Right cardiac atrium (tissue), 5 donors: ENCODE data around the gene DDT. TPM values are rescaled to one million over a fixed set of nuclear protein-coding genes. Genes with fewer than 3 reads are reported as not detected.
"Not testable (repeated sequence)": the region's sequence is repeated elsewhere in the genome, so short reads cannot be mapped to it uniquely, and the experiment has no call there.

ENCODE experiments used
- ATAC-seq, 2 donors: fragments of 200-7000 bp; cut with Tn5 transposase; one replicate each; pipeline versions ENCODE4 v1.8.0 to v1.9.1; 2020; ENCODE audit warnings: moderate library complexity in 2 of 2, mild to moderate bottlenecking in 1 of 2
- DNase-seq, 3 donors: peaks; one replicate each; pipeline ENCODE4 v3.0.0-alpha.2; 2020
- H3K27ac ChIP-seq: one replicate; pipeline ENCODE4 v1.5.1; 2013; ENCODE audit warnings: mild to moderate bottlenecking, low read length, control low read depth, moderate library complexity
- H3K27me3 ChIP-seq: one replicate; pipeline ENCODE4 v1.6.1; 2013; ENCODE audit not compliant: control insufficient read depth, insufficient read depth
- H3K4me1 ChIP-seq: one replicate; pipeline ENCODE4 v1.6.1; 2013; ENCODE audit warnings: low read length; ENCODE audit not compliant: control insufficient read depth, insufficient read depth
- H3K4me3 ChIP-seq: one replicate; pipeline ENCODE4 v1.5.1; 2013; ENCODE audit warnings: low read length, control low read depth
- H3K9me3 ChIP-seq: one replicate; pipeline ENCODE4 v1.6.1; 2013; ENCODE audit warnings: low read length; ENCODE audit not compliant: control insufficient read depth
- WGBS: extraction: QIAGEN DNeasy Blood & Tissue Kit; methylation state at CpG from one replicate; pipeline ENCODE4 v1.1.7; 2013; 5-methylcytosine and 5-hydroxymethylcytosine counted together
- intact Hi-C, 4 donors: fragments of 100-400 bp; cut with DNase I; formaldehyde crosslinking; loops; one replicate each; pipeline versions ENCODE4 v1.11.0 to v1.14.0; 2022 to 2023
- polyA plus RNA-seq: library from polyadenylated mRNA; stranded (reverse); fragments of 200-250 nt; gene quantifications from one replicate; pipeline ENCODE4 v1.2.3, GENCODE V29; 2013
- total RNA-seq, 4 donors: library from RNA; stranded (reverse); fragmentation: NEBNext Ultra II Directional; extraction: Animal tissue kit (Norgen Biotek cat#: 25700); gene quantifications; one replicate each; pipeline ENCODE4 v1.2.1, GENCODE V29; 2021
- donor health status: healthy with polysubstance abuse.
- donor health status: DM: no; HTN: yes; CAD: no.
- donor health status: DM: no; HTN: no; CAD: no.
- donor health status: DM: no; HTN: yes; CAD: no; lungs with severe emphysema.
- donor health status: DM: yes; HTN: yes; CAD: no.

The DDT gene
- total and polyA plus RNA-seq, 5 donors: 125 to 437 (median 158) TPM

DNA sequence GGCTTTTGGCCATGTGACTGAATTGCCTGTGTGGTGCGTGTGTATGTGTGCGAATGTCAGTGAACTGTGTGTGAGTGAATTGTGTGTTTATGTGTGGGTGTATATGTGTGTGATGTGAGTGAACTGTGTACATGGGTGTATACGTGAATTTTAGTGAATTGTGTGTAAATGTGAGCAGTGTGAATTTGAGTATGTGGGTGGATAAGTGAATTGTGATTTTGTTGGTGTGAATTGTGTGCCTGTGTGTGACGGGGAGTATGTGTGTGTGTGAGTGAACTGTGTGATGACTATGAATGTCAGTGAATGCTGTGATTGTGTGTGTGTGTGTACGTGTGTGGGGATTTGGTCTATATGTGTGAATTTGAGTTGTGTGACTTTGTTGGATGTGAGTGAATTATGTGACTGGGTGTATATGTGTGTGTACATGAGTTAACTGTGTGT, 4.0 kb downstream of the DDT start:
- ATAC-seq (no peak), DNase-seq (no peak)
- intact Hi-C loops: loop anchor here in 1 of 4 donors (5.0 kb wide), 1 partner anchor 38 kb away; no protein-coding TSS in a partner anchor
- WGBS: 65% methylated on average over 5 of the region's 5 CpGs
- no peak overlapping the region for H3K27ac ChIP-seq
- H3K4me1 ChIP-seq: peaks cover 2% of the 10 kb centered on the region
- no peak overlapping the region for H3K4me3 ChIP-seq
- no peaks in the 10 kb centered on the region for H3K27me3 ChIP-seq
- no peaks in the 10 kb centered on the region for H3K9me3 ChIP-seq

GRCh38 chr22:23969071-23969470, 5.2 kb downstream of the DDT start:
- H3K27me3 ChIP-seq: no peaks in the 10 kb centered on the region
- 93% methylated on average over 3 of the region's 3 CpGs for WGBS
- no peak overlapping the region for H3K4me3 ChIP-seq
- H3K27ac ChIP-seq: no peak overlapping the region
- no peak for DNase-seq
- no peaks in the 10 kb centered on the region for H3K9me3 ChIP-seq
- H3K4me1 ChIP-seq: peaks cover 2% of the 10 kb centered on the region
- intact Hi-C loops: no loop called here
- no peak for ATAC-seq

DNA sequence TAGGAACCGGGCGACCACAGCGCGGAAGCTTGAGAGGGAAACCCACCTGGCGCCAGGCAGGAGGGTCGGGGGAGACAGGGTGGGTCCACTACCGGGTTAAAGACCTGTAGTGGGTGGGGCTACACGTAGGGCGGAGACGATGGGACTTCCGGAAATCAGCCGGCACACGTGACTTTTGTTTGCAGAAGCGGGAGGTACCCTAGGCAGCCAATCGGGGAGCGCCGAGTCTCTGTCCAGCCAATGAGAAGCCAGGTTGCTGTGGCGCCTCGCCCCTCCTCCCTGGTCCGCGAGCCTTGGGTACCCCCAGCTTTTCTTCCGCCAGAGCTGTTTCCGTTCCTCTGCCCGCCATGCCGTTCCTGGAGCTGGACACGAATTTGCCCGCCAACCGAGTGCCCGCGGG, 7.7 kb downstream of the DDT start, which contains the start of gene DDTL:
DDTL (plus strand) TSS at position 321 of the 400 bp plus-strand sequence; CDS start at position 348, 27 bp downstream.
- H3K4me3 ChIP-seq, DNase-seq, H3K4me1 ChIP-seq, intact Hi-C loops, H3K27ac ChIP-seq, H3K9me3 ChIP-seq, H3K27me3 ChIP-seq: not testable (repeated sequence)
- peak; percentile 95 to 96 for ATAC-seq
- WGBS: no CpG with 5 or more reads among the region's 30 CpGs

DNA sequence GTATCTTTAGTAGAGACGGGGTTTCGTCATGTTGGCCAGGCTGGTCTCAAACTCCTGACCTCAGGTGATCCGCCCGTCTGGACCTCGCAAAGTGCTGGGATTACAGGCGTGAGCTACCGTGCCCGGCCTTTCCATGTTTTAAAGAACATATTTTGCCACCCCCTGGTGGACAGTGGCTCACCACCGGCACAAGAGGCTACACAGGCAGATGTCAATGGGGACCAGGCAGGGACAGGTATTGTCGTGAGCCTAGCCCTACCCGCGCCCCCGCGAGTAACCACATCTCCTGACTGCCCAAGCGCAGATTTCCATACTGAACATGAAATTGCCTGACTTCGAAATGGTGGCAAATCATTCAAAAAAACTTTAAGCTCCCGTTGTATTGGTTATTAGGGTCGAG, 8.1 kb downstream of the DDT start:
- intact Hi-C loops, H3K4me1 ChIP-seq, H3K27ac ChIP-seq, H3K9me3 ChIP-seq, H3K27me3 ChIP-seq, H3K4me3 ChIP-seq, DNase-seq: not testable (repeated sequence)
- no CpG with 5 or more reads among the region's 18 CpGs for WGBS
- peak; percentile 10 to 27 for ATAC-seq

DNA sequence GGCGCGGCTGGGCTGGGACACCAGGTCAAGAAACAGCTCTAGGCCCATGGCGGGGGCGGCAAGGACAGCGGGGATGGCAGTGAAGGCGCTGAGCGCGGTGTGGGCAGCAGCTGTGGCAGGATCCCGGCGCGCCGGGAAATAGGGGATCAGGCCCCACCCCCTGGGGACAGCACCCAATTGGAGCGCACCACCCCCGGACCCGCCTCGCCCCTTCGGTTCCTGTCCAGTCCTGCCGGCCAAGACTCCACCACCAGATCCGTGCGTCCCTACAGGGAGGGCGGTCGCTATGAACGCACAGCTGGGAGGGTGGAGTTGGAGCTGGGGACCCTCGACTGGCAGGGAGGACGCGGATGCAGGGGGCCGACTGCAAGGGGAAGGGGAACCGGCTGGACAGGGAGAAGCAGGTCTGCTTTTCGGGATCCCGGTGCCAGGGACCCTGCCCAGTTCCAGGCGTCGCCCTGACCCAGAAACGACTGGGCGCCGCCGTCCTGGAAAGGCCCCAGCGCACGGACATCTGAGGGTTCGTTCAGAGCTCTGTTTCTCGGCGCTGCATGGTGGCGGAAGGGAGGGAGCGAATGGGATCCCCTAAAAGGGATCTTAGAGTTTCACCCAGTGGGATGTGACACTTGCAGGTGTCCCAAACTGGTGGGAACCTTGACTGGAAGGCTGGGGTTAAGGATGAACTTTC, 13.0 kb downstream of the DDT start, which contains the start of gene GSTT2B:
GSTT2B (minus strand) TSS at position 112 of the 688 bp plus-strand sequence; CDS start at position 48, 64 bp downstream.
- H3K4me3 ChIP-seq, intact Hi-C loops, H3K27ac ChIP-seq, DNase-seq, H3K4me1 ChIP-seq, H3K9me3 ChIP-seq, H3K27me3 ChIP-seq: not testable (repeated sequence)
- WGBS: no CpG with 5 or more reads among the region's 43 CpGs
- ATAC-seq: peak; percentile 94

GRCh38 chr22:23956301-23956900, 17.8 kb downstream of the DDT start:
- H3K4me1 ChIP-seq, H3K9me3 ChIP-seq, H3K27me3 ChIP-seq, H3K4me3 ChIP-seq, intact Hi-C loops, H3K27ac ChIP-seq: not testable (repeated sequence)
- peak; percentile 52 to 55 for ATAC-seq
- 23% methylated on average over 12 of the region's 12 CpGs for WGBS
- peak; percentile 72 to 88 (median 73) for DNase-seq

DNA sequence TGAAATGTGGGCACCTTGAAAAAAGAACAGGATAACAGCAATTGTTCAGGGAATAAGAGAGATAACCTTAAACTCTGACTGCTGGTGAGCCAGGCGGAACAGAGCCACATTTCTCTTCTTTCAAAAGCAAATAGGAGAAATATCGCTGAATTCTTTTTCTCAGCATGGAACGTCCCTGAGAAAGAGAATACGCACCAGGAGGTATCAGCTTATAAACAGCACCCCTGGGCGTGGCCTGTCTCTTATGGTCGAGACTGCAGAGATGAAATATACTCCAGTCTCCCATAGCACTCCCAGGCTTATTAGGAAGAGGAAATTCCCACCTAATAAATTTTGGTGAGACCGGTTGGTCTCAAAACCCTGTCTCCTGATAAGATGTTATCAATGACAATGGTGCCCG, 18.4 kb downstream of the DDT start:
- 72% methylated on average over 6 of the region's 8 CpGs for WGBS
- H3K9me3 ChIP-seq, H3K27ac ChIP-seq, ATAC-seq, H3K4me1 ChIP-seq, intact Hi-C loops, DNase-seq, H3K27me3 ChIP-seq, H3K4me3 ChIP-seq: not testable (repeated sequence)

GRCh38 chr22:23954991-23955305, 19.3 kb downstream of the DDT start:
- H3K27me3 ChIP-seq, DNase-seq, ATAC-seq, H3K4me1 ChIP-seq, intact Hi-C loops, H3K27ac ChIP-seq, H3K4me3 ChIP-seq, H3K9me3 ChIP-seq: not testable (repeated sequence)
- WGBS: 70% methylated on average over 6 of the region's 6 CpGs

- DNase-seq, H3K9me3 ChIP-seq, H3K4me1 ChIP-seq, ATAC-seq, H3K27me3 ChIP-seq, intact Hi-C loops, H3K27ac ChIP-seq, H3K4me3 ChIP-seq: not testable (repeated sequence)
- 81% methylated on average over 8 of the region's 8 CpGs for WGBS
Measured at GRCh38 chr22:23954193-23954990, 19.8 kb downstream of the DDT start.

DNA sequence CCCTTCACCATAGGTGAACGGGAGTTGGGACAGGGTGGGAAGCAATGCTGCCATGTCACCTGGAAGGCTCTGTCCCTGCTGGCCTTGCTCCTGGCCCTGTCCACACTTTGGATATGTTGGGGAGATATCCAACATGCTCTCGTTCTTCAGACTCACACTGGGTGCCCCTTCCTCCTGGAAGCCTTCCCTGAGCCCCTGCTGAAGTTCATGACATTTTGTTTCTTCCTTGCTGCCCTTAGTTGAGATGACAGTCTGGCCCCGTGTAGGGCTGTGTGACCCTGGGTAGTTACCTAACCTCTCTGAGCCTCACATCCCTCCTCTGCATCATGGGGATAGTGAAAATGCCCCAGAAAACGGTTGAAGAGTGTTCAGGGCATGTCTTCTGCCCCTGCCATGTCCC, 20.8 kb downstream of the DDT start:
- 65% methylated on average over 4 of the region's 4 CpGs for WGBS
- H3K9me3 ChIP-seq, H3K4me3 ChIP-seq, DNase-seq, intact Hi-C loops, H3K27ac ChIP-seq, ATAC-seq, H3K4me1 ChIP-seq, H3K27me3 ChIP-seq: not testable (repeated sequence)
